H9 (cell line): ENCODE measurements around the gene OSBPL1A. TPM values are rescaled to one million over a fixed set of nuclear protein-coding genes. Genes with fewer than 3 reads are reported as not detected.

Source experiments
- DNase-seq: peaks from one replicate; pipeline ENCODE4 v3.0.0-alpha.2; 2017
- H2AFZ ChIP-seq: one replicate; pipeline ENCODE4 v1.6.1; 2013; ENCODE audit warnings: mild to moderate bottlenecking, low read length, control low read depth, moderate library complexity
- H2AK5ac ChIP-seq: 2 replicates; pipeline ENCODE4 v1.6.1; 2013; ENCODE audit warnings: low read length, control low read depth, mixed read lengths; ENCODE audit not compliant: insufficient read length
- H2BK120ac ChIP-seq: one replicate; pipeline ENCODE4 v1.6.1; 2013; ENCODE audit warnings: low read depth, mild to moderate bottlenecking, low read length, control low read depth, inconsistent platforms; ENCODE audit not compliant: poor library complexity, severe bottlenecking
- H2BK12ac ChIP-seq: 2 replicates; pipeline ENCODE4 v1.6.1; 2013; ENCODE audit warnings: low read length, control low read depth, mixed read lengths, low read depth; ENCODE audit not compliant: insufficient read length
- H2BK15ac ChIP-seq: 2 replicates; pipeline ENCODE4 v1.6.1; 2013; ENCODE audit warnings: low read depth, low read length, control low read depth
- H2BK20ac ChIP-seq: one replicate; pipeline ENCODE4 v1.6.1; 2013; ENCODE audit warnings: low read depth, mild to moderate bottlenecking, low read length, control low read depth, inconsistent platforms; ENCODE audit not compliant: poor library complexity, severe bottlenecking
- H2BK5ac ChIP-seq: 2 replicates; pipeline ENCODE4 v1.6.1; 2013; ENCODE audit warnings: low read length, control low read depth, mixed read lengths; ENCODE audit not compliant: insufficient read length
- H3K14ac ChIP-seq: 2 replicates; pipeline ENCODE4 v1.6.1; 2013; ENCODE audit warnings: low read length, control low read depth; ENCODE audit not compliant: insufficient read depth
- H3K18ac ChIP-seq: 2 replicates; pipeline ENCODE4 v1.6.1; 2013; ENCODE audit warnings: low read depth, mild to moderate bottlenecking, mixed read lengths, low read length, control low read depth; ENCODE audit not compliant: insufficient read length
- H3K23ac ChIP-seq: 2 replicates; pipeline ENCODE4 v1.6.1; 2013; ENCODE audit warnings: low read length, control low read depth, mixed read lengths, low read depth; ENCODE audit not compliant: insufficient read length
- H3K23me2 ChIP-seq: 2 replicates; pipeline ENCODE4 v1.6.1; 2013; ENCODE audit warnings: low read depth, mild to moderate bottlenecking, mixed read lengths, low read length, control low read depth; ENCODE audit not compliant: insufficient read length, poor library complexity, severe bottlenecking
- H3K27ac ChIP-seq: 2 replicates; pipeline ENCODE4 v1.5.1; 2013; ENCODE audit warnings: low read length, control low read depth, mixed read lengths, low read depth; ENCODE audit not compliant: insufficient read length
- H3K27me3 ChIP-seq: 2 replicates; pipeline ENCODE4 v1.6.1; 2013; ENCODE audit warnings: low read length, control low read depth, inconsistent platforms; ENCODE audit not compliant: insufficient read depth
- H3K4ac ChIP-seq: 2 replicates; pipeline ENCODE4 v1.6.1; 2013; ENCODE audit warnings: low read depth, mild to moderate bottlenecking, control low read depth, inconsistent platforms, low read length, moderate library complexity
- H3K4me1 ChIP-seq: 2 replicates; pipeline ENCODE4 v1.6.1; 2013; ENCODE audit warnings: low read length, control low read depth, inconsistent platforms; ENCODE audit not compliant: insufficient read depth
- H3K4me2 ChIP-seq: 2 replicates; pipeline ENCODE4 v1.6.1; 2013; ENCODE audit warnings: low read length, control low read depth, mixed read lengths; ENCODE audit not compliant: insufficient read length, insufficient read depth
- H3K56ac ChIP-seq: 2 replicates; pipeline ENCODE4 v1.6.1; 2013; ENCODE audit warnings: low read depth, mild to moderate bottlenecking, mixed read lengths, low read length, control low read depth; ENCODE audit not compliant: insufficient read length
- H3K79me1 ChIP-seq: 2 replicates; pipeline ENCODE4 v1.6.1; 2013; ENCODE audit warnings: low read depth, mild to moderate bottlenecking, moderate library complexity, low read length, control low read depth, inconsistent platforms; ENCODE audit not compliant: insufficient read depth, poor library complexity, severe bottlenecking
- H3K79me2 ChIP-seq: 2 replicates; pipeline ENCODE4 v1.6.1; 2013; ENCODE audit warnings: low read length, control low read depth, inconsistent platforms; ENCODE audit not compliant: insufficient read depth
- H3K9ac ChIP-seq: 2 replicates; pipeline ENCODE4 v1.6.1; 2013; ENCODE audit warnings: low read length, control low read depth, mixed read lengths; ENCODE audit not compliant: insufficient read length; ENCODE audit errors: extremely low read depth
- H3K9me3 ChIP-seq: one replicate; pipeline ENCODE4 v1.6.1; 2013; ENCODE audit warnings: low read depth, low read length, inconsistent platforms; ENCODE audit not compliant: control insufficient read depth
- H3T11ph ChIP-seq: one replicate; pipeline ENCODE4 v1.6.1; 2013; ENCODE audit warnings: mild to moderate bottlenecking, low read length, control low read depth, inconsistent platforms
- H4K20me1 ChIP-seq: one replicate; pipeline ENCODE4 v1.6.1; 2013; ENCODE audit not compliant: control insufficient read depth, insufficient read length, insufficient read depth
- H4K5ac ChIP-seq: 2 replicates; pipeline ENCODE4 v1.6.1; 2013; ENCODE audit warnings: low read depth, mild to moderate bottlenecking, mixed read lengths, low read length, control low read depth; ENCODE audit not compliant: insufficient read length
- H4K8ac ChIP-seq: replicated peaks from 2 replicates; pipeline ENCODE4 v1.6.1; 2013; ENCODE audit warnings: low read length, control low read depth, mixed read lengths, low read depth; ENCODE audit not compliant: insufficient read length
- H4K91ac ChIP-seq: 2 replicates; pipeline ENCODE4 v1.6.1; 2013; ENCODE audit warnings: low read depth, mild to moderate bottlenecking, moderate library complexity, mixed read lengths, low read length, control low read depth; ENCODE audit not compliant: insufficient read length
- H3K27ac Mint-ChIP-seq, 3 experiments: 2 replicates in 2 of 3; 3 replicates in 1 of 3; pipeline ENCODE4 v1.8.0; 2020 to 2021; ENCODE audit warnings: mixed read lengths in 3 of 3, mild to moderate bottlenecking in 1 of 3, moderate library complexity in 1 of 3
- H3K27me3 Mint-ChIP-seq: 2 replicates; pipeline ENCODE4 v1.8.0; 2021; ENCODE audit warnings: low read depth, mild to moderate bottlenecking, moderate library complexity, mixed read lengths
- H3K36me3 Mint-ChIP-seq, 3 experiments: 2 replicates in 2 of 3; 3 replicates in 1 of 3; pipeline ENCODE4 v1.8.0; 2020 to 2021; ENCODE audit warnings: low read depth in 3 of 3, mixed read lengths in 3 of 3; ENCODE audit not compliant: insufficient read depth in 1 of 3
- H3K4me1 Mint-ChIP-seq, 2 experiments: 2 replicates each; pipeline ENCODE4 v1.8.0; 2020; ENCODE audit warnings: mixed read lengths in 2 of 2
- H3K4me3 Mint-ChIP-seq, 2 experiments: 2 replicates in 1 of 2; 3 replicates in 1 of 2; pipeline ENCODE4 v1.8.0; 2020 to 2021; ENCODE audit warnings: mild to moderate bottlenecking in 2 of 2, mixed read lengths in 2 of 2, moderate library complexity in 1 of 2
- H3K9me3 Mint-ChIP-seq, 2 experiments: 2 replicates in 1 of 2; 3 replicates in 1 of 2; pipeline ENCODE4 v1.8.0; 2020; ENCODE audit warnings: mild to moderate bottlenecking in 2 of 2, mixed read lengths in 2 of 2, moderate library complexity in 1 of 2
- CTCF ChIP-seq: fragments of 200-600 bp; sonication (generic); conservative IDR thresholded peaks from 3 replicates; pipeline ENCODE4 v1.8.0; 2021; ENCODE audit warnings: antibody characterized with exemption, mild to moderate bottlenecking
- WGBS: extraction: QIAGEN DNeasy Blood & Tissue Kit; methylation state at CpG from one replicate; pipeline ENCODE4 v1.1.7; 2013; ENCODE audit warnings: missing lambda C conversion rate, low lambda C conversion rate, mixed read lengths; ENCODE audit not compliant: insufficient read length; ENCODE audit errors: extremely low coverage; 5-methylcytosine and 5-hydroxymethylcytosine counted together
- total RNA-seq: library from RNA; stranded (reverse); gene quantifications from 2 replicates; pipeline ENCODE4 v1.2.1, GENCODE V29; 2021

The OSBPL1A gene
- total RNA-seq, 1 experiment from 2014 or later, result 33.9 TPM

GRCh38 chr18:24244698-24245097 is 152.9 kb downstream of the OSBPL1A start:
- H2AFZ ChIP-seq, result no peak overlapping the region
- H3K23ac ChIP-seq, result no peak overlapping the region
- no peaks in the 10 kb centered on the region for H3K23me2 ChIP-seq
- H3K79me2 ChIP-seq, result no peaks in the 10 kb centered on the region
- no peak overlapping the region for H3T11ph ChIP-seq
- no peak overlapping the region for H4K91ac ChIP-seq
- H4K5ac ChIP-seq, result no peak overlapping the region
- no peak overlapping the region for H3K18ac ChIP-seq
- no peak overlapping the region for H2BK120ac ChIP-seq
- H2AK5ac ChIP-seq, result no peak overlapping the region
- DNase-seq, result no peak
- no peak overlapping the region for H3K27ac ChIP-seq
- H3K36me3 Mint-ChIP-seq, result peaks cover 0 to 8% (median 2%) of the 10 kb centered on the region in 3 experiments; a peak in 3 of 7 replicates
- no peak overlapping the region for H3K27ac Mint-ChIP-seq
- no peaks in the 10 kb centered on the region for H3K9me3 ChIP-seq
- H3K9ac ChIP-seq, result no peak overlapping the region
- no peak overlapping the region for H2BK5ac ChIP-seq
- H3K27me3 Mint-ChIP-seq, result no peaks in the 10 kb centered on the region
- H3K4ac ChIP-seq, result no peak overlapping the region
- H3K27me3 ChIP-seq, result no peaks in the 10 kb centered on the region
- peaks cover 0 to 9% of the 10 kb centered on the region in 2 experiments; a peak in 2 of 4 replicates for H3K4me1 Mint-ChIP-seq
- WGBS, result no CpG with 5 or more reads among the region's 5 CpGs
- H2BK20ac ChIP-seq, result no peak overlapping the region
- no peaks in the 10 kb centered on the region for H3K9me3 Mint-ChIP-seq
- no peaks in the 10 kb centered on the region for H3K79me1 ChIP-seq
- H3K4me1 ChIP-seq, result 0 out of 2 replicates have a peak, but pooled peaks cover 3% of the 10 kb centered on the region
- H3K56ac ChIP-seq, result no peak overlapping the region
- no peak overlapping the region for H3K4me3 Mint-ChIP-seq
- H2BK15ac ChIP-seq, result no peak overlapping the region
- no peak for TF ChIP-seq CTCF
- no peak overlapping the region for H3K4me2 ChIP-seq
- no peak overlapping the region for H2BK12ac ChIP-seq
- H3K14ac ChIP-seq, result no peak overlapping the region
- no peak overlapping the region for H4K8ac ChIP-seq
- H4K20me1 ChIP-seq, result no peaks in the 10 kb centered on the region
